Measurements from ENCODE around the gene DPT.

- TF ChIP-seq, protein P1, sequence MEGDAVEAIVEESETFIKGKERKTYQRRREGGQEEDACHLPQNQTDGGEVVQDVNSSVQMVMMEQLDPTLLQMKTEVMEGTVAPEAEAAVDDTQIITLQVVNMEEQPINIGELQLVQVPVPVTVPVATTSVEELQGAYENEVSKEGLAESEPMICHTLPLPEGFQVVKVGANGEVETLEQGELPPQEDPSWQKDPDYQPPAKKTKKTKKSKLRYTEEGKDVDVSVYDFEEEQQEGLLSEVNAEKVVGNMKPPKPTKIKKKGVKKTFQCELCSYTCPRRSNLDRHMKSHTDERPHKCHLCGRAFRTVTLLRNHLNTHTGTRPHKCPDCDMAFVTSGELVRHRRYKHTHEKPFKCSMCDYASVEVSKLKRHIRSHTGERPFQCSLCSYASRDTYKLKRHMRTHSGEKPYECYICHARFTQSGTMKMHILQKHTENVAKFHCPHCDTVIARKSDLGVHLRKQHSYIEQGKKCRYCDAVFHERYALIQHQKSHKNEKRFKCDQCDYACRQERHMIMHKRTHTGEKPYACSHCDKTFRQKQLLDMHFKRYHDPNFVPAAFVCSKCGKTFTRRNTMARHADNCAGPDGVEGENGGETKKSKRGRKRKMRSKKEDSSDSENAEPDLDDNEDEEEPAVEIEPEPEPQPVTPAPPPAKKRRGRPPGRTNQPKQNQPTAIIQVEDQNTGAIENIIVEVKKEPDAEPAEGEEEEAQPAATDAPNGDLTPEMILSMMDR (IDR thresholded peaks at IDR 0.05), result no peak
- TF ChIP-seq POLR2A (IDR thresholded peaks at IDR 0.05), result no peak
Observed at GRCh38 chr1:168763031-168763430, 34.0 kb upstream of the DPT start.

All from testis (tissue), 2 donors.